A549 treated with dexamethasone at 1 μM for 4 hours (cell line): ENCODE measurements around the gene ZNF333. TPM values are rescaled to one million over a fixed set of nuclear protein-coding genes. Genes with fewer than 3 reads are reported as not detected.

Source experiments
- total RNA-seq: library from RNA; stranded (reverse); fragments of 200-300 nt; extraction: Qiagen RNA extraction; gene quantifications from 5 replicates; pipeline ENCODE4 v1.2.3, GENCODE V29; 2022

Gene ZNF333
- 2.2 to 3.4 TPM (median 2.7 TPM) in 5 replicates for total RNA-seq

DNA sequence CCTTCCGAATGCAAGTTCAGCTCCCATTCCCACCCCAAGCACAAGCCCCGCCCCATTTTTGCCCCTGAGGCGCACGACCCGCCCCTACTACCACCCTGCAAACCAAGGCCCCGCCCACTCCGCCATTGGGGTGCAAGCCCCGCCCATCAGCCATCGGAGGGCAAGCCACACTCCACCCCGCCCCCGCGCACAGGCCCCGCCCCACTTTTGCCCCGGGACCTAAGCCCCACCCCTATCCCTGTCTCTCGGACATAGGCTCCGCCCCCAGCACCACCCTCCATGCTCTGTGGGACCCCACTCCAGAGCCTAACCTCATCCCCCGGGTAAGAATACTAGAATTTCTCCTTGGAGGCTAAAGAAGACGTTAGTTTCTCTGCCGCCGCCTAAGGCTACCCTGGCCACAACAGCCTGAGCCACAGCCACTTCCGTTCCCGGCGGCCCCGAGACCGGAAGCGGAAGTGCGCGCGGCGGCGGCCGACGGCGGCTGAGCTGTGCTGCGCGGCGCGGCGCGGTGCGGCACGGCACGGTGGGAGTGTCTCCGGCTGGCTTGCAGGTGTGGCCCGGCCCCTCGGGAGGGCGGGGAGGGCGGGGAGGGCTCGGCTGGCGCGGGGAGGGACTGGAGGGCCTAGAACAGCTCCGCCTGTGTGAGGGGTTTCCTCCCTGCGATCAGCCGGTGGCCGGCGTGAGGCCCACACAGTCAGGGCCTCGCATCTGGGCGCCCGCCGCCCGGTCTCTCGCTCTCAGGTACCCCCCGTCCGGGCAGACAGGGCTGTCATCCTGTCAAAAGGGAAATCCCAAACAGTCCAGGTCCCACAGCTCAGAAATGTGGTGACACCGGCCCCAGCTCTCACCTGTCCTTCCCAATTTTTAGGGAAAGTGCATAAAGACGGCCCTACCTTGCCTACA is at the start of gene ZNF333:
ZNF333 (plus strand) TSS at position 451 of the 906 bp plus-strand sequence. CDS start 3,444 bp downstream, outside the sequence.

DNA sequence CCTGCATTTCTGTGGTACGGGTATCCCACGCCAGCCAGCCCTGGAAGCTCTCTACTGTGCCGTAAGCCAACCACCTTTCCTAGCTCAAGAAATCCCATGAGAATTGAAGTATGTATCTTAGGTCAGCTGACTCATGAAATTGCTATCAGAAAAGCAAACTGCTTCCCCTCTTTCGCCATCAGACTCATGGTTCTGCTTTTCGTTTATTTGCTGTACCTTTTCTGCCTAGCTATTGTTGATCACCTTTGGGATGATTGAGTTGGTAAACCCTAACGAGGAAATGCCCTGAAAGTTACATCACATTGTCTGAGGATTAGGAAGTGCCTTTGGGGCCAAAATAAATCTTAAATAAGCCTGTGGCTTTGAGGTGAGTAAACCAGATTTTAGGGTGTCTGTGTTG is 15.1 kb upstream of the ZNF333 start, which contains the start of gene ADGRE3:
ADGRE3 (minus strand) TSS at position 81 of the 400 bp plus-strand sequence; CDS start at position 7, 74 bp downstream.

DNA sequence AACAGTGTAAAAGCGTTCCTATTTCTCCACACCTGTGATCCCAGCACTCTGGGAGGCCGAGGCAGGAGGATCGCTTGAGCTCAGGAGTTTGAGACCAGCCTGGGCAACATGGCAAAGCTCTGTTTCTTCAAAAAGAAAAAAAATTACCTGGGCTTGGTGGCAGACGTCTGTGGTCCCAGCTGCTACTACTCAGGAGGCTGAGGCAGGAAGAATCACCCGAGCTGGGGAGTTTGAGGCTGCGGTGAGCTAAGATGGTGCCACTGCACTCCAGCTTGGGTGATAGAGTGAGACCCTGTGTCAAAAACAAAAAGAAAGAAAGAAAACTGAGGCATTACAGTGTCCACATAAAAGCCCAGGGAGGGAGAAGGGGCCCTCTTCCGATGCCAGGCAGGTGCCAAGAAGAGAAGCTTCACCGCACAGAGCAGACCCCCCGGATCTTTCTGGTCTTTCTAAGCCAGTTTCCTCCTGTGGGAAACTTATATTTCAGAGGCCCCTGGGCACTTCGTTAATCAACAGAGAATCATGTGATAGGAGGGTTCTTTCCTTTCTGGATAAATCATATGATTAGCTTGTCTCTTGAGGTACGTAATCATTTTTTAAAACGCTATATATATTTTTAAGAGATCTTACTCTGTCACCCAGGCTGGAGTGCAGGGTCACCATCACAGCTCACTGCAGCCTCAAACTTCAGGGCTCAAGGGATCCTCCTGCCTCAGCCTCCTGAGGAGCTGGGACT is 88.4 kb downstream of the ZNF333 start, which contains the start of gene ADGRE2:
ADGRE2 (minus strand) TSS at position 451 of the 736 bp plus-strand sequence. CDS start 1,804 bp downstream, outside the sequence.

Other genes starting within 250 kb of the ZNF333 start
- 0.08 to 0.14 TPM (median 0.12 TPM) in 4 of 5 replicates, not detected in the other for gene PTGER1, start 214.7 kb upstream of the ZNF333 start, total RNA-seq
- 91.4 to 163 TPM (median 158 TPM) in 5 replicates for gene GIPC1, start 193.9 kb upstream of the ZNF333 start, total RNA-seq
- gene DNAJB1, start 171.7 kb upstream of the ZNF333 start, total RNA-seq = 184 to 267 TPM (median 235 TPM) in 5 replicates
- gene TECR, start 160.5 kb upstream of the ZNF333 start, total RNA-seq = 142 to 192 TPM (median 181 TPM) in 5 replicates
- 160 to 195 TPM (median 190 TPM) in 5 replicates for gene NDUFB7, start 118.0 kb upstream of the ZNF333 start, total RNA-seq
- gene CLEC17A, start 107.0 kb upstream of the ZNF333 start, total RNA-seq = not detected in 5 replicates
- gene ADGRE3, start 15.2 kb upstream of the ZNF333 start, total RNA-seq = not detected in 5 replicates
- gene ADGRE2, start 88.5 kb downstream of the ZNF333 start, total RNA-seq = 0.43 to 0.93 TPM (median 0.80 TPM) in 5 replicates
- not detected in 5 replicates for gene OR7A5, start 145.1 kb downstream of the ZNF333 start, total RNA-seq
- not detected in 5 replicates for gene OR7C1, start 145.1 kb downstream of the ZNF333 start, total RNA-seq
- gene OR7A10, start 158.9 kb downstream of the ZNF333 start, total RNA-seq = not detected in 5 replicates
- gene OR7A17, start 196.1 kb downstream of the ZNF333 start, total RNA-seq = not detected in 5 replicates